GM21381 (cell line): ENCODE measurements around the gene FLT4.
"Not testable (repeated sequence)": the region's sequence is repeated elsewhere in the genome, so short reads cannot be mapped to it uniquely, and the experiment has no call there.

Experiments
- ATAC-seq: cut with Tn5 transposase; IDR thresholded peaks from one replicate; pipeline ENCODE4 v1.9.1; 2021; ENCODE audit warnings: mild to moderate bottlenecking, moderate library complexity; ENCODE audit not compliant: unreplicated experiment

FLT4 gene

GRCh38 chr5:180670586-180671359 lies 21.4 kb upstream of the FLT4 start:
- no peak for ATAC-seq

GRCh38 chr5:180670157-180670556 lies 20.8 kb upstream of the FLT4 start:
- ATAC-seq, result no peak

GRCh38 chr5:180669661-180670060 lies 20.3 kb upstream of the FLT4 start:
- ATAC-seq, result no peak

GRCh38 chr5:180668835-180669596 lies 19.6 kb upstream of the FLT4 start:
- no peak for ATAC-seq

GRCh38 chr5:180666812-180667211 lies 17.4 kb upstream of the FLT4 start:
- no peak for ATAC-seq

GRCh38 chr5:180665682-180666404 lies 16.4 kb upstream of the FLT4 start:
- no peak for ATAC-seq

- no peak for ATAC-seq
Observed at GRCh38 chr5:180658774-180659564, 9.6 kb upstream of the FLT4 start.

- not testable (repeated sequence) for ATAC-seq
Observed at GRCh38 chr5:180655243-180655642, 5.8 kb upstream of the FLT4 start.

- no peak for ATAC-seq
Observed at GRCh38 chr5:180652771-180653170, 3.4 kb upstream of the FLT4 start.

GRCh38 chr5:180652346-180652745 lies 2.9 kb upstream of the FLT4 start:
- no peak for ATAC-seq

- ATAC-seq, result no peak
Observed at GRCh38 chr5:180648658-180649296, 623 bp downstream of the FLT4 start.

- ATAC-seq, result no peak
Observed at GRCh38 chr5:180647941-180648500, 1.4 kb downstream of the FLT4 start.

GRCh38 chr5:180647465-180647864 lies 1.9 kb downstream of the FLT4 start:
- ATAC-seq, result no peak

- ATAC-seq, result no peak
Observed at GRCh38 chr5:180646963-180647305, 2.5 kb downstream of the FLT4 start.

- ATAC-seq, result no peak
Observed at GRCh38 chr5:180646289-180646962, 3.0 kb downstream of the FLT4 start.

GRCh38 chr5:180645274-180646204 lies 3.9 kb downstream of the FLT4 start:
- ATAC-seq, result no peak

- ATAC-seq, result no peak
Observed at GRCh38 chr5:180644825-180645273, 4.6 kb downstream of the FLT4 start.

GRCh38 chr5:180644129-180644824 lies 5.1 kb downstream of the FLT4 start:
- ATAC-seq, result no peak
